HEK293 (cell line): ENCODE measurements around the gene MS4A12.

Experiments used
- CTCF ChIA-PET: fragments of 350-600 bp; formaldehyde crosslinking; extraction: SDS; loops from one replicate; lab custom pipeline; 2021; ENCODE audit warnings: antibody characterized with exemption; lab: Yijun Ruan, JAX
- POLR2A ChIA-PET: fragments of 300-600 bp; formaldehyde crosslinking; extraction: SDS; loops from one replicate; lab custom pipeline; 2020; ENCODE audit warnings: antibody characterized with exemption, inconsistent platforms; lab: Yijun Ruan, JAX
- H3K27ac ChIP-seq: fragments of 200-500 bp; sonication (Bioruptor generic); 2 replicates; pipeline ENCODE4 v1.5.1; 2014; ENCODE audit warnings: low read depth, low read length, control low read depth, inconsistent platforms; ENCODE audit errors: extremely low read depth
- H3K36me3 ChIP-seq, 2 experiments: fragments of 200-500 bp in 1 of 2; sonication (Bioruptor generic) in 1 of 2; 1 replicate in 1 of 2; 2 replicates in 1 of 2; pipeline ENCODE4 v1.5.1; 2014 to 2017; ENCODE audit warnings: inconsistent platforms in 2 of 2, low read length in 2 of 2; ENCODE audit not compliant: control insufficient read depth in 2 of 2, insufficient read depth in 1 of 2
- H3K4me1 ChIP-seq: fragments of 200-500 bp; sonication (Bioruptor generic); 2 replicates; pipeline ENCODE4 v1.5.1; 2014; ENCODE audit warnings: mild to moderate bottlenecking, low read length, inconsistent platforms; ENCODE audit not compliant: control insufficient read depth, insufficient read depth
- H3K4me3 ChIP-seq: 2 replicates; pipeline ENCODE4 v1.5.1; 2011; ENCODE audit warnings: low read depth, mild to moderate bottlenecking, control low read depth, low read length, moderate library complexity
- H3K9me3 ChIP-seq: fragments of 200-500 bp; sonication (Bioruptor generic); 2 replicates; pipeline ENCODE4 v1.5.1; 2014; ENCODE audit warnings: low read depth, low read length, inconsistent platforms; ENCODE audit not compliant: control insufficient read depth, insufficient read depth
- GLI4 ChIP-seq: fragments of 450-650 bp; formaldehyde crosslinking; IDR thresholded peaks from 2 replicates; pipeline ENCODE4 v1.5.1; 2016; ENCODE audit warnings: missing biosample characterization, missing genetic modification characterization
- KLF1 ChIP-seq: fragments of 450-650 bp; formaldehyde crosslinking; IDR thresholded peaks from 2 replicates; pipeline ENCODE4 v1.5.1; 2016; ENCODE audit warnings: missing biosample characterization, missing genetic modification characterization
- KLF7 ChIP-seq: fragments of 450-650 bp; formaldehyde crosslinking; IDR thresholded peaks from 2 replicates; pipeline ENCODE4 v1.5.1; 2016; ENCODE audit warnings: missing biosample characterization, missing genetic modification characterization, borderline replicate concordance
- KLF9 ChIP-seq: fragments of 450-650 bp; formaldehyde crosslinking; IDR thresholded peaks from 2 replicates; pipeline ENCODE4 v1.5.1; 2016; ENCODE audit warnings: missing biosample characterization, missing genetic modification characterization, low read depth
- SALL2 ChIP-seq: fragments of 450-650 bp; formaldehyde crosslinking; IDR thresholded peaks from 2 replicates; pipeline ENCODE4 v1.5.0; 2017; ENCODE audit warnings: missing biosample characterization, mild to moderate bottlenecking, missing genetic modification characterization, borderline replicate concordance
- ZNF184 ChIP-seq: fragments of 450-650 bp; IDR thresholded peaks from 2 replicates; pipeline ENCODE4 v1.5.1; 2018; ENCODE audit warnings: missing biosample characterization, mild to moderate bottlenecking, missing genetic modification characterization
- ZNF214 ChIP-seq: fragments of 450-650 bp; formaldehyde crosslinking; IDR thresholded peaks from 2 replicates; pipeline ENCODE4 v1.5.1; 2017; ENCODE audit warnings: missing biosample characterization, mild to moderate bottlenecking, missing genetic modification characterization, borderline replicate concordance
- ZNF366 ChIP-seq: fragments of 450-650 bp; formaldehyde crosslinking; conservative IDR thresholded peaks from 2 replicates; pipeline ENCODE4 v1.5.1; 2016; ENCODE audit warnings: missing biosample characterization, missing genetic modification characterization
- ZNF426 ChIP-seq: fragments of 450-650 bp; formaldehyde crosslinking; IDR thresholded peaks from 2 replicates; pipeline ENCODE4 v1.5.1; 2017; ENCODE audit warnings: missing biosample characterization, missing genetic modification characterization, mild to moderate bottlenecking, inconsistent platforms, moderate library complexity
- ZNF501 ChIP-seq: fragments of 450-650 bp; formaldehyde crosslinking; IDR thresholded peaks from 2 replicates; pipeline ENCODE4 v1.5.1; 2016; ENCODE audit warnings: missing biosample characterization, missing genetic modification characterization
- ZNF530 ChIP-seq: fragments of 450-650 bp; formaldehyde crosslinking; IDR thresholded peaks from 2 replicates; pipeline ENCODE4 v1.5.1; 2016; ENCODE audit warnings: low read depth, missing biosample characterization, missing genetic modification characterization
- ZNF548 ChIP-seq: fragments of 450-650 bp; formaldehyde crosslinking; IDR thresholded peaks from 2 replicates; pipeline ENCODE4 v1.5.1; 2016; ENCODE audit warnings: missing biosample characterization, missing genetic modification characterization
- ZNF549 ChIP-seq: fragments of 450-650 bp; IDR thresholded peaks from 2 replicates; pipeline ENCODE4 v1.5.1; 2018; ENCODE audit warnings: missing biosample characterization, missing genetic modification characterization, mild to moderate bottlenecking, inconsistent platforms, moderate library complexity
- TF ChIP-seq, protein P1 (sequence below): fragments of 450-650 bp; formaldehyde crosslinking; IDR thresholded peaks from 2 replicates; pipeline ENCODE4 v1.5.1; 2016; ENCODE audit warnings: missing biosample characterization, missing genetic modification characterization
- TF ChIP-seq, protein P2 (sequence below): fragments of 450-650 bp; formaldehyde crosslinking; IDR thresholded peaks from 2 replicates; pipeline ENCODE4 v1.5.1; 2016; ENCODE audit warnings: missing biosample characterization, missing genetic modification characterization
- TF ChIP-seq, protein P3 (sequence below): fragments of 450-650 bp; formaldehyde crosslinking; IDR thresholded peaks from 2 replicates; pipeline ENCODE4 v1.5.1; 2017; ENCODE audit warnings: missing biosample characterization, mild to moderate bottlenecking, missing genetic modification characterization, moderate library complexity
- TF ChIP-seq, protein P4 (sequence below): fragments of 450-650 bp; formaldehyde crosslinking; IDR thresholded peaks from 2 replicates; pipeline ENCODE4 v1.5.1; 2016; ENCODE audit warnings: missing biosample characterization, missing genetic modification characterization
- TF ChIP-seq, protein P5 (sequence below): fragments of 450-650 bp; formaldehyde crosslinking; IDR thresholded peaks from 2 replicates; pipeline ENCODE4 v1.5.1; 2017; ENCODE audit warnings: missing biosample characterization, missing genetic modification characterization

MS4A12 gene

DNA sequence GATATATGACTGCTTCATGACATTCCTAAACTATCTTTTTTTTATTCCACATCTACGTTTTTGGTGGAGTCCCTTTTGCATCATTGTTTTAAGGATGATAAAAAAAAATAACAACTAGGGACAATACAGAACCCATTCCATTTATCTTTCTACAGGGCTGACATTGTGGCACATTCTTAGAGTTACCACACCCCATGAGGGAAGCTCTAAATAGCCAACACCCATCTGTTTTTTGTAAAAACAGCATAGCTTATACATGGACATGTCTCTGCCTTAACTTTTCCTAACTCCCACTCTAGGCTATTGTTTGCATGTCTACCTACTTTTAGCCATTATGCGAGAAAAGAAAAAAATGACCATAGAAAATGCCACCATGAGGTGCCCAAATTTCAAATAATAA is 23.7 kb upstream of the MS4A12 start (continued):
- no peak for TF ChIP-seq KLF1 (tag by site-specific recombination)
- no peak for TF ChIP-seq ZNF366 (tag by site-specific recombination)

DNA sequence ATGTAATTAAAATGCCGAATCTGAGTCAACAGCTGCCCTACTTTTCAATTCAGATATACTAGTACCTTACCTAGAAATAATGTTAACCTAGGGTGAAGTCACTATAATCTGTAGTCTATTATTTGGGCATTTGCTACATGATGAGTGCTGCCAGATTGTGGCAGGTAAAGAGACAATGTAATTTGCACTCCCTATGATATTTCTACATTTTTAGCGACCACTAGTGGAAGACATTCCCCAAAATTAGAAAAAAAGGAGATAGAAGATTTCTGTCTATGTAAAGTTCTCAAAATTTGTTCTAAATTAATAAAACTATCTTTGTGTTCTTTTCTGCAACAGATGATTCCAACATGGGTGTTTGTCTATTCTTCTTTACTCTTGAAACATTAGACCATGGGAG is 22.9 kb upstream of the MS4A12 start:
- no peak overlapping the region for H3K4me3 ChIP-seq
- no peaks in the 10 kb centered on the region for H3K9me3 ChIP-seq
- TF ChIP-seq, protein P1, sequence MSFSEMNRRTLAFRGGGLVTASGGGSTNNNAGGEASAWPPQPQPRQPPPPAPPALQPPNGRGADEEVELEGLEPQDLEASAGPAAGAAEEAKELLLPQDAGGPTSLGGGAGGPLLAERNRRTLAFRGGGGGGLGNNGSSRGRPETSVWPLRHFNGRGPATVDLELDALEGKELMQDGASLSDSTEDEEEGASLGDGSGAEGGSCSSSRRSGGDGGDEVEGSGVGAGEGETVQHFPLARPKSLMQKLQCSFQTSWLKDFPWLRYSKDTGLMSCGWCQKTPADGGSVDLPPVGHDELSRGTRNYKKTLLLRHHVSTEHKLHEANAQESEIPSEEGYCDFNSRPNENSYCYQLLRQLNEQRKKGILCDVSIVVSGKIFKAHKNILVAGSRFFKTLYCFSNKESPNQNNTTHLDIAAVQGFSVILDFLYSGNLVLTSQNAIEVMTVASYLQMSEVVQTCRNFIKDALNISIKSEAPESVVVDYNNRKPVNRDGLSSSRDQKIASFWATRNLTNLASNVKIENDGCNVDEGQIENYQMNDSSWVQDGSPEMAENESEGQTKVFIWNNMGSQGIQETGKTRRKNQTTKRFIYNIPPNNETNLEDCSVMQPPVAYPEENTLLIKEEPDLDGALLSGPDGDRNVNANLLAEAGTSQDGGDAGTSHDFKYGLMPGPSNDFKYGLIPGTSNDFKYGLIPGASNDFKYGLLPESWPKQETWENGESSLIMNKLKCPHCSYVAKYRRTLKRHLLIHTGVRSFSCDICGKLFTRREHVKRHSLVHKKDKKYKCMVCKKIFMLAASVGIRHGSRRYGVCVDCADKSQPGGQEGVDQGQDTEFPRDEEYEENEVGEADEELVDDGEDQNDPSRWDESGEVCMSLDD: no peak
- TF ChIP-seq KLF7 (tag by site-specific recombination) (no peak), ZNF548 (tag by site-specific recombination) (no peak), ZNF549 (tag by site-specific recombination) (no peak), GLI4 (no peak), ZNF184 (tag by site-specific recombination) (no peak), SALL2 (tag by site-specific recombination) (no peak), KLF9 (tag by site-specific recombination) (no peak), ZNF214 (tag by site-specific recombination) (no peak), ZNF530 (tag by site-specific recombination) (no peak), ZNF426 (tag by site-specific recombination) (no peak), ZNF501 (tag by site-specific recombination) (no peak)
- TF ChIP-seq, protein P2, sequence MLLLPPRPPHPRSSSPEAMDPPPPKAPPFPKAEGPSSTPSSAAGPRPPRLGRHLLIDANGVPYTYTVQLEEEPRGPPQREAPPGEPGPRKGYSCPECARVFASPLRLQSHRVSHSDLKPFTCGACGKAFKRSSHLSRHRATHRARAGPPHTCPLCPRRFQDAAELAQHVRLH (tag by site-specific recombination): no peak
- TF ChIP-seq, protein P3, sequence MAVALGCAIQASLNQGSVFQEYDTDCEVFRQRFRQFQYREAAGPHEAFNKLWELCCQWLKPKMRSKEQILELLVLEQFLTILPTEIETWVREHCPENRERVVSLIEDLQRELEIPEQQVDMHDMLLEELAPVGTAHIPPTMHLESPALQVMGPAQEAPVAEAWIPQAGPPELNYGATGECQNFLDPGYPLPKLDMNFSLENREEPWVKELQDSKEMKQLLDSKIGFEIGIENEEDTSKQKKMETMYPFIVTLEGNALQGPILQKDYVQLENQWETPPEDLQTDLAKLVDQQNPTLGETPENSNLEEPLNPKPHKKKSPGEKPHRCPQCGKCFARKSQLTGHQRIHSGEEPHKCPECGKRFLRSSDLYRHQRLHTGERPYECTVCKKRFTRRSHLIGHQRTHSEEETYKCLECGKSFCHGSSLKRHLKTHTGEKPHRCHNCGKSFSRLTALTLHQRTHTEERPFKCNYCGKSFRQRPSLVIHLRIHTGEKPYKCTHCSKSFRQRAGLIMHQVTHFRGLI (tag by site-specific recombination): no peak
- TF ChIP-seq, protein P4, sequence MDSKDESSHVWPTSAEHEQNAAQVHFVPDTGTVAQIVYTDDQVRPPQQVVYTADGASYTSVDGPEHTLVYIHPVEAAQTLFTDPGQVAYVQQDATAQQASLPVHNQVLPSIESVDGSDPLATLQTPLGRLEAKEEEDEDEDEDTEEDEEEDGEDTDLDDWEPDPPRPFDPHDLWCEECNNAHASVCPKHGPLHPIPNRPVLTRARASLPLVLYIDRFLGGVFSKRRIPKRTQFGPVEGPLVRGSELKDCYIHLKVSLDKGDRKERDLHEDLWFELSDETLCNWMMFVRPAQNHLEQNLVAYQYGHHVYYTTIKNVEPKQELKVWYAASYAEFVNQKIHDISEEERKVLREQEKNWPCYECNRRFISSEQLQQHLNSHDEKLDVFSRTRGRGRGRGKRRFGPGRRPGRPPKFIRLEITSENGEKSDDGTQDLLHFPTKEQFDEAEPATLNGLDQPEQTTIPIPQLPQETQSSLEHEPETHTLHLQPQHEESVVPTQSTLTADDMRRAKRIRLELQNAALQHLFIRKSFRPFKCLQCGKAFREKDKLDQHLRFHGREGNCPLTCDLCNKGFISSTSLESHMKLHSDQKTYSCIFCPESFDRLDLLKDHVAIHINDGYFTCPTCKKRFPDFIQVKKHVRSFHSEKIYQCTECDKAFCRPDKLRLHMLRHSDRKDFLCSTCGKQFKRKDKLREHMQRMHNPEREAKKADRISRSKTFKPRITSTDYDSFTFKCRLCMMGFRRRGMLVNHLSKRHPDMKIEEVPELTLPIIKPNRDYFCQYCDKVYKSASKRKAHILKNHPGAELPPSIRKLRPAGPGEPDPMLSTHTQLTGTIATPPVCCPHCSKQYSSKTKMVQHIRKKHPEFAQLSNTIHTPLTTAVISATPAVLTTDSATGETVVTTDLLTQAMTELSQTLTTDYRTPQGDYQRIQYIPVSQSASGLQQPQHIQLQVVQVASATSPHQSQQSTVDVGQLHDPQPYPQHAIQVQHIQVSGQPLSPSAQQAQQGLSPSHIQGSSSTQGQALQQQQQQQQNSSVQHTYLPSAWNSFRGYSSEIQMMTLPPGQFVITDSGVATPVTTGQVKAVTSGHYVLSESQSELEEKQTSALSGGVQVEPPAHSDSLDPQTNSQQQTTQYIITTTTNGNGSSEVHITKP (tag by site-specific recombination): no peak
- TF ChIP-seq, protein P5, sequence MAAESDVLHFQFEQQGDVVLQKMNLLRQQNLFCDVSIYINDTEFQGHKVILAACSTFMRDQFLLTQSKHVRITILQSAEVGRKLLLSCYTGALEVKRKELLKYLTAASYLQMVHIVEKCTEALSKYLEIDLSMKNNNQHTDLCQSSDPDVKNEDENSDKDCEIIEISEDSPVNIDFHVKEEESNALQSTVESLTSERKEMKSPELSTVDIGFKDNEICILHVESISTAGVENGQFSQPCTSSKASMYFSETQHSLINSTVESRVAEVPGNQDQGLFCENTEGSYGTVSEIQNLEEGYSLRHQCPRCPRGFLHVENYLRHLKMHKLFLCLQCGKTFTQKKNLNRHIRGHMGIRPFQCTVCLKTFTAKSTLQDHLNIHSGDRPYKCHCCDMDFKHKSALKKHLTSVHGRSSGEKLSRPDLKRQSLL (tag by site-specific recombination): no peak
- CTCF ChIA-PET: interaction anchor here (0.6 kb wide), 1 partner anchor 551 kb away, joined by 3 read pairs; no protein-coding TSS in a partner anchor
- no peaks in the 10 kb centered on the region for H3K36me3 ChIP-seq
- no peaks in the 10 kb centered on the region for H3K4me1 ChIP-seq
- H3K27ac ChIP-seq: no peak overlapping the region
- POLR2A ChIA-PET: no interaction called here
